Fibroblast of mammary gland (primary cell): Measurements from ENCODE around the gene ETV7.

Source experiments
- DNase-seq: peaks from one replicate; pipeline ENCODE4 v3.0.0-alpha.2; 2010; ENCODE audit warnings: low read depth
- H3K4me3 ChIP-seq: 2 replicates; pipeline ENCODE4 v1.5.1; 2011; ENCODE audit warnings: low read depth, mild to moderate bottlenecking, low read length, moderate library complexity; ENCODE audit not compliant: control insufficient read depth
- TF ChIP-seq, protein P1 (sequence below): conservative IDR thresholded peaks from 2 replicates; pipeline ENCODE4 v1.5.1; 2011; ENCODE audit warnings: low read depth, low read length, inconsistent platforms; ENCODE audit not compliant: control insufficient read depth, insufficient read depth

The ETV7 gene

DNA sequence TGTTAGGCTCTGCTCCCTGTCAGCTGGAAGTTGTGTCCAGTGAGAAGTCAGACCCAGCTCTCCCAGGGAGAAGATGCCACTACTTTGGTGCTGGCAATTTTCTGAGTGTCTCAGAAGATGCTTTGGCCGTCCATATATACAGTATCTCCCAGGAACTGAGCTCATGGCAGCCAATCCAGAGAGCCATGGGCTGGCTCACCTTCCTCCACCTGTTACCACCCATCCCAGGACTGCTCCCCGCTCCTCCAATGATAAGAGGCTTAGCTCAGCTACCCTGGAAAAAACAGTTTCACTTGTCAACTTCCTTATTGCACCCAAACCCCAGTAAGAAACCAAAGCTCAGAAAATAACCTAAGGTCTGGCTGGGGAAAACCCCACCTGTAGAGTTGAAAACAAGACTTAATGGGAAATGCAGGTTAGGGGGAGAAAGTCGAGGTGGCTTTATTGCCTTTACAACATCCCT, 50.7 kb downstream of the ETV7 start, which contains the start of gene BNIP5:
BNIP5 (minus strand) TSS at position 110 of the 463 bp plus-strand sequence. CDS start 6,198 bp downstream, outside the sequence.
- TF ChIP-seq, protein P1, sequence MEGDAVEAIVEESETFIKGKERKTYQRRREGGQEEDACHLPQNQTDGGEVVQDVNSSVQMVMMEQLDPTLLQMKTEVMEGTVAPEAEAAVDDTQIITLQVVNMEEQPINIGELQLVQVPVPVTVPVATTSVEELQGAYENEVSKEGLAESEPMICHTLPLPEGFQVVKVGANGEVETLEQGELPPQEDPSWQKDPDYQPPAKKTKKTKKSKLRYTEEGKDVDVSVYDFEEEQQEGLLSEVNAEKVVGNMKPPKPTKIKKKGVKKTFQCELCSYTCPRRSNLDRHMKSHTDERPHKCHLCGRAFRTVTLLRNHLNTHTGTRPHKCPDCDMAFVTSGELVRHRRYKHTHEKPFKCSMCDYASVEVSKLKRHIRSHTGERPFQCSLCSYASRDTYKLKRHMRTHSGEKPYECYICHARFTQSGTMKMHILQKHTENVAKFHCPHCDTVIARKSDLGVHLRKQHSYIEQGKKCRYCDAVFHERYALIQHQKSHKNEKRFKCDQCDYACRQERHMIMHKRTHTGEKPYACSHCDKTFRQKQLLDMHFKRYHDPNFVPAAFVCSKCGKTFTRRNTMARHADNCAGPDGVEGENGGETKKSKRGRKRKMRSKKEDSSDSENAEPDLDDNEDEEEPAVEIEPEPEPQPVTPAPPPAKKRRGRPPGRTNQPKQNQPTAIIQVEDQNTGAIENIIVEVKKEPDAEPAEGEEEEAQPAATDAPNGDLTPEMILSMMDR: no peak
- DNase-seq: no peak
- no peak within 1 kb of the TSS for H3K4me3 ChIP-seq

DNA sequence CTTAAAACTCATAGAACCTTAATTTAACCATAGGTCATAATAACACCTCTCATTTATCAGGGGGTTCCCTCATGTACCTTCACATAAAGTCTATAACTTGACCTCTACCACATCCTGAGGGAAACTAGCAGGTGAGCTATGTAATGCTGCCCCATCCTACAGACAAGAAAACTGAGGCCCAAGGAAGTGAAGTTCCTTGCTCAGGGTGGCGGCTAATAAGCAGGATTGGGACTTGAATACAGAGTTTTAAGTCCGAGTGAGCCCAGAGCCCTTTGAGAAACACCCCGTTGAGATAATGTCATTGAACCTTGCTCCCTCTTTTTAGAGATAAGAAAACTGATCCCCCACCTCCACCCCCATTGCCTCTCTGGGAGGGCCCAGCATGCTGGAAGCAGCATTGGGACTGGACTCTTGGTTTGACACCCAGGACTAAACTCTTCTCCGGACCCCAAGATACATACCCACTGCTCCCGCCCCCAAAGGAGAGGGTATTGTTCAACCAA, 51.2 kb downstream of the ETV7 start:
- no peak overlapping the region for H3K4me3 ChIP-seq
- no peak for DNase-seq
- TF ChIP-seq, protein P1: no peak

DNA sequence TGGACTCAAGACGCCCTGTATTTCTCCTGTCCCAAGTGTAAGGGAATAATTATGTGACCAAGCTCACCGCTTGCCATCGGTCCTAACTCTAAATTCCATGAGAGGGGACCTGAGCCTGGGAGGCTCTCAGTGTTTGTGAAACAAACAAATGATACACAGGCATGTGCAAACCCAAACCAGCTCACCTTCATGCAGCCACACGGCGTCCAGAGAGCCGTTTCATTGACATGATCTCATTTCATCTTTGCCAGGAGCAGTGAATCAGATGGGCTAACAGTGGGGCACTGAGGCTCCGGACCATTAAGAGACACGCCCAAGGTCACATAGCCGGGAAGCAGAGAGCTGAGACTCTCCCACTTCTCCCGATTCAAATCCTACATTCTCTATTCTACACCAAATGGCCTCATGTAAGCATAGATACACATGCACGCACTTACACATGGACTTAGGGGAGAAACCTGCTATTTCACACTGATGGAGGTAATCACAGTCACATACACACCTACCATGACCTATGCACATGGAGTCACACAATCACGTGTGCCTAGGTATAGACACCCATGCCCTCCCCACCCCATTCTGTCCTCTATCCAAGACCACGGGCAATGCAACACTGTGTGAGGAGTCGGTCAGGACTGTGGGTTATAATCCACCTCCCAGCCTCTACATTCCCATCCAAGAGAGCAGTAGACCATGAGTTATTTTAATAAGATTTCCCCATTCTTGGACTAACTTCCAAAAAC, 51.8 kb downstream of the ETV7 start:
- TF ChIP-seq, protein P1: no peak
- DNase-seq: no peak
- H3K4me3 ChIP-seq: no peak overlapping the region

DNA sequence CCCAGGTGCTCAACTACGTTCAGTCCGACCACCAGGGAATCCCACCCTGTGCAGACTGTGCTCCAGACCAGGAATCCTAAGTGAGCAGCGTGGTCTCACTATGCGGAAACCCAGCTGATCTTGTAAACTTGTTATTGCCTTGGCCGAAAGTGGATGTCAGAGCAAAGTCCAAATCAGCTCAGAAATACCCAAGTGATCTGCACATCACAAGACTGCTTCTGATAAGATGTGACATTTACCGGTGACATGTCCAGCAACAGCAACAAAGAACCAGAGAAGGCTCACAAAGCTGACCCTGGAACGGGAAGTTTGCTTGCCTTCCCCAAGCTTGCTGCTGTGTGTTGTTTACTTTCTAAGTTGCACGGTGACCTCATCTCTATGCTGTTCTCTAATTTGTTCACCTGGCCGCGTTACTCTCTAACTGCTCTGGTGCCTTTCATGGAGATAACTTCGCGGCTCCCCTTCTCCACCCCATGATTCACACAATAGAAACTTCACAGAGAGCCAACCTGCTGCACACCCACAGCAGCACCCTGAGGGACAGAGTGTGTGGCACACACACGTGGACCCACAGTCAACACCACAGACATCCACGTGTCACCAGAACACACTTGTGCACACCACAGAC, 52.5 kb downstream of the ETV7 start:
- DNase-seq: no peak
- TF ChIP-seq, protein P1: no peak
- H3K4me3 ChIP-seq: no peak overlapping the region

DNA sequence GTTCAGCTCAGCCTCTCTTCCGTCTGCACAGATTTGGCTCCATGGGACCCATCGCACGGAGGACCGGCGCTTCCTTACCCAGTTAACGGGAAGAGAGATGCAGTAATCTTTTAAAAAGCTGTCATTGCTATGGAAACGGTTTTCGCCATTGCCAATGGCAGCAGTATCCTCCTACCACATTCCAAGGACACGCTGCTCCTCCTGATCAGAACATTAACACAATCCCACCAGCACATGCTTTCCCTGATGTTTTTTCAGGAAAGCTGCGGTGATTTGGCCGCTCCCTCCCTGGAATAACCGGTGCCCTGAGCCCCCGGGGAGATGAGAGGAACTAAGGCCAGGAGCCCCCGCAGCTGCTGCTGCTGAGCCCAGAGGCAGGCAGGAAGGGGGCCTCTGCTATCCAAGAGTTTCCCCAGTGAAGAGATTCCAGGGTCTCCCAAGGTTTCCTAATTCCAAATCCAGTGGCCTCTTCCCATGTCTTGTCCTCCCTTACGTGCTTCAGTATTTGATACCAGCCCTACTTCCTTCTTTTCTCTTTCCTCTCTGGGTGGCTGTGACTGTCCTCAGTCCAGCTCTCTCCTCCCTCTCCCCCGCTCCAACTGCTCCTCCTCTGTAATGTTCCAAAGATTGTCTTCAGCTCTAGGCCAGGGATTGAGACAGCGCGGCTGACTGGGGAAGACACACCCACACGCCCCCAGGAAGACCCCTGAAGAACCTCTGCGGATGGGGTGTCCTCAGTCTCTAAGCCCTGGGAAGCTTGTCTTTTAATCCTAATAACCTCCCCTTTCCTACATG, 53.3 kb downstream of the ETV7 start:
- TF ChIP-seq, protein P1: no peak
- DNase-seq: no peak

DNA sequence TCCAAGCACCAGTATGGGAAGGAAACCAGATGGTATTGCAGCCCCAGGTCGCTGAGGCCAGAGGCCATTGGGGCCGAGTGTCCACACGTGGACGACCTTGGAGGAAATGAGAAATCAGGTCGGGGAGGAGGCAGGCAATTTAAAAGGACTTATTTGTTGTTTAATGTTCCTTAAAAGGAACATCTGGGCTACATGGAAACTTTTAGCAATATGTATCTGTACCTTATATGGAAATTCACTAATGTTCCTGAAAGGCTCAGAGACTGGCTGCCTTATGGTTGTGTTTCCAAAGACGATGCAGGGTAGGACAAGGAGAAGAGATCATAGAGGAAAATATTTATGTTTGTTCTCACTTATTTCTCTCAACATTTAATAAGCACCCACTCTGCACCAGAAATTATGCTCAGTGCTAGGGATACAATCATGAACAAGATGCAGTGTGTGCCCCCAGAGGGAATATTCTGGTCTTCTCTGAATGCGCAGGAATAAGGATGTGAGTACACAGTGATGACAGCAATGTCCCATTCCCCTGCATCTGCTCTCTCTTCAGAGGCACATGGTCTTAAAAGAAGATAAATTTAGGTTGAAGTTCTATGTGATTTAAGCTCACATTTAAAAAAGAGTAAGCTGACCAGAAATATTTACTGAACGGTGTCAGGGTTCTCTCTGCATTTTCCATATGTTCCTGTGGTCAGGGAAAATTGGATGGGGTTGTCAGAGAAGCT, 54.1 kb downstream of the ETV7 start:
- DNase-seq: no peak
- H3K4me3 ChIP-seq: no peak overlapping the region
- TF ChIP-seq, protein P1: no peak

More for the DNA sequence above, 53.3 kb downstream of the ETV7 start:
- no peak overlapping the region for H3K4me3 ChIP-seq
